Liver (tissue), 3 donors: ENCODE results near the gene ZNF865.

Experiments
- EGR1 ChIP-seq, 2 donors: IDR thresholded peaks; 2 replicates each; pipeline ENCODE4 v1.6.1; 2016 to 2018; ENCODE audit warnings: antibody characterized with exemption in 2 of 2, low read depth in 2 of 2
- SP1 ChIP-seq: IDR thresholded peaks from 2 replicates; pipeline ENCODE4 v1.6.1; 2018; ENCODE audit warnings: antibody characterized with exemption, mild to moderate bottlenecking
- TF ChIP-seq, protein P1 (sequence below): IDR thresholded peaks from 2 replicates; pipeline ENCODE4 v1.6.1; 2016; ENCODE audit warnings: antibody characterized with exemption
- TF ChIP-seq, protein P2 (sequence below): fragments of 150-350 bp; IDR thresholded peaks from 2 replicates; pipeline ENCODE4 v1.5.1; 2017; ENCODE audit warnings: improper control_type of control experiment, low read depth, low read length; ENCODE audit not compliant: missing input control
- TF ChIP-seq, protein P3 (sequence below): IDR thresholded peaks from 2 replicates; pipeline ENCODE4 v1.6.1; 2016; ENCODE audit warnings: antibody characterized with exemption
- donor health status: healthy.
- donor health status: healthy.

DNA sequence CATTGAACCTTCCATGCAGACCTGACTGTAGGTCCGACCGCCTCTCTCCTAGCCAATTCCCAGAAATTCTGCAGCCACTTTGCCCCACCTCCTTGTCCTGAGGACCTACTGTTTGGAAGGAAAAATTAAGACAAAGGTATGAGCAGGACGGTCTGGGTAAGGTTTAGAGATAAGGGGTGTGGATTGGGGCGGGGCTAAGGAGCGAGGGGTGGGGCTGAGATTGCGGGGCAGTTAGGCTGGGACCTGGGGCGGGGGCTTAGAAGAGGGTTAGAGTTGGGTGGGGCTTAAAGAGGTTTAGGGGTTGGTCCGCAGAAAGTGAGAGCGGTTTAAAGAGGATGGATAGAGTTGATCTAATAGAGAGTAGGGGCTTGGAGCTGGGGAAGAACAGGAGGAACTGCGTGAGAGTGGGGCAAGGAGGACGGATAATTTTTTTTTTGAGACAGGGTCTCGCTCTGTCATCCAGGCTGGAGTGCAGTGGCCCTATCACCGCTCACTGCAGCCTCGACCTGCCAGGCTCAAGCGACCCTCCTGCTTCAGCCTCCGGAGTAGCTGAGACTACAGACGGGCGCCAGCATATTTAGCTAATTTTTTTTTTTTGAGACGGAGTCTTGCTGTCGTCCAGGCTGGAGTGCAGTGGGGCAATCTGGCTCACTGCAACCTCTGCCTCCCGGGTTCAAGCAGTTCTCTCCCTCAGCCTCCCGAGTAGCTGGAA is 1.7 kb upstream of the ZNF865 start:
- TF ChIP-seq, protein P1, sequence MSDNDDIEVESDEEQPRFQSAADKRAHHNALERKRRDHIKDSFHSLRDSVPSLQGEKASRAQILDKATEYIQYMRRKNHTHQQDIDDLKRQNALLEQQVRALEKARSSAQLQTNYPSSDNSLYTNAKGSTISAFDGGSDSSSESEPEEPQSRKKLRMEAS: no peak
- TF ChIP-seq, protein P2, sequence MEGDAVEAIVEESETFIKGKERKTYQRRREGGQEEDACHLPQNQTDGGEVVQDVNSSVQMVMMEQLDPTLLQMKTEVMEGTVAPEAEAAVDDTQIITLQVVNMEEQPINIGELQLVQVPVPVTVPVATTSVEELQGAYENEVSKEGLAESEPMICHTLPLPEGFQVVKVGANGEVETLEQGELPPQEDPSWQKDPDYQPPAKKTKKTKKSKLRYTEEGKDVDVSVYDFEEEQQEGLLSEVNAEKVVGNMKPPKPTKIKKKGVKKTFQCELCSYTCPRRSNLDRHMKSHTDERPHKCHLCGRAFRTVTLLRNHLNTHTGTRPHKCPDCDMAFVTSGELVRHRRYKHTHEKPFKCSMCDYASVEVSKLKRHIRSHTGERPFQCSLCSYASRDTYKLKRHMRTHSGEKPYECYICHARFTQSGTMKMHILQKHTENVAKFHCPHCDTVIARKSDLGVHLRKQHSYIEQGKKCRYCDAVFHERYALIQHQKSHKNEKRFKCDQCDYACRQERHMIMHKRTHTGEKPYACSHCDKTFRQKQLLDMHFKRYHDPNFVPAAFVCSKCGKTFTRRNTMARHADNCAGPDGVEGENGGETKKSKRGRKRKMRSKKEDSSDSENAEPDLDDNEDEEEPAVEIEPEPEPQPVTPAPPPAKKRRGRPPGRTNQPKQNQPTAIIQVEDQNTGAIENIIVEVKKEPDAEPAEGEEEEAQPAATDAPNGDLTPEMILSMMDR: no peak
- TF ChIP-seq SP1: no peak
- TF ChIP-seq, protein P3, sequence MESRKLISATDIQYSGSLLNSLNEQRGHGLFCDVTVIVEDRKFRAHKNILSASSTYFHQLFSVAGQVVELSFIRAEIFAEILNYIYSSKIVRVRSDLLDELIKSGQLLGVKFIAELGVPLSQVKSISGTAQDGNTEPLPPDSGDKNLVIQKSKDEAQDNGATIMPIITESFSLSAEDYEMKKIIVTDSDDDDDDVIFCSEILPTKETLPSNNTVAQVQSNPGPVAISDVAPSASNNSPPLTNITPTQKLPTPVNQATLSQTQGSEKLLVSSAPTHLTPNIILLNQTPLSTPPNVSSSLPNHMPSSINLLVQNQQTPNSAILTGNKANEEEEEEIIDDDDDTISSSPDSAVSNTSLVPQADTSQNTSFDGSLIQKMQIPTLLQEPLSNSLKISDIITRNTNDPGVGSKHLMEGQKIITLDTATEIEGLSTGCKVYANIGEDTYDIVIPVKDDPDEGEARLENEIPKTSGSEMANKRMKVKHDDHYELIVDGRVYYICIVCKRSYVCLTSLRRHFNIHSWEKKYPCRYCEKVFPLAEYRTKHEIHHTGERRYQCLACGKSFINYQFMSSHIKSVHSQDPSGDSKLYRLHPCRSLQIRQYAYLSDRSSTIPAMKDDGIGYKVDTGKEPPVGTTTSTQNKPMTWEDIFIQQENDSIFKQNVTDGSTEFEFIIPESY: no peak
- TF ChIP-seq EGR1 (IDR thresholded peaks at IDR 0.05; ENCODE audit: low read depth in 2 of 2): no peak
